Stimulated activated CD4-positive, alpha-beta T cell treated with anti-CD3 and anti-CD28 coated beads, Interleukin-2, amount 100 ng/mL, for 4 hours (primary cell): ENCODE measurements around the gene RUFY1.
A peak's percentile ranks its signal among the peaks of the same experiment; 100 is the strongest.
"Not testable (repeated sequence)": the region's sequence is repeated elsewhere in the genome, so short reads cannot be mapped to it uniquely, and the experiment has no call there.

Experiments
- DNase-seq: peaks from one replicate; pipeline ENCODE4 v3.0.0-alpha.2; 2020; ENCODE audit warnings: low read depth

RUFY1 gene

GRCh38 chr5:179623906-179624741 lies 73.8 kb downstream of the RUFY1 start:
- DNase-seq = peak; percentile 13

- DNase-seq = no peak
Measured at GRCh38 chr5:179624841-179625271, 74.5 kb downstream of the RUFY1 start.

DNA sequence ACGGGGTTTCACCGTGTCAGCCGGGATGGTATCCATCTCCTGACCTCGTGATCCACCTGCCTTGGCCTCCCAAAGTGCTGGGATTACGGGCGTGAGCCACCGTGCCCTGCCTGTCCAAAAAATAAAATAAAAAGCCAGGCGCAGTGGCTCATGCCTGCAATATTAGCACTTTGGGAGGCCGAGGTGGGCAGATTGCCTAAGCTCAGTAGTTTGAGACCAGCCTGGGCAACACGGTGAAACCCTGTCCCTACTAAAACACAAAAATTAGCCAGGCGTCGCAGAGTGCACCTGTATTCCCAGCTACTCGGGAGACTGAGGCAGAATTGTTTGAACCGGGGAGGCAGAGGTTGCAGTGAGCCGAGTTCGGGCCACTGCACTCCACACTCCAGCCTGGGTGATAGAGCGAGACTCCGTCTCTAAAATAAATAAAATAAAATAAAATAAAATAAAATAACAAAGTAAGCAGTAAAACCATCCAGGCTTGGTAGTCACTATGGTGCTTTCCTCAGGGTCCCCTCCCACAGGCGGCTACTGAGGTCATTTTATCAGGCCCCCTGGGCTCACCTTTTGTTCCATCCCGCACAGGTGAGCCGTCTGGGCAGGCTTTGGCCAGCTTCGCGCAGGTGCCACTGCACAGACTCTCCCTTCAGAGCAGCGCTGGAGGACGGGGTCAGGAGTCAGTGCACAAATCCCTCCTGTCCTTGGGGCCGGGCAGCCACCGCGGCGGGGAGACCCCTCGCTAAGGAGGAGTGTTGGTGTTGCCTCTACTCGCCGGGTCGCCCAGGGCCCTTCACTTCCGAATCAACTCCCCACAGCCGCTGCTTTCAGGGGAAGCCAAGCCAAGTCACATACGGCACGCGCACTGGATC lies 83.4 kb downstream of the RUFY1 start:
- not testable (repeated sequence) for DNase-seq

DNA sequence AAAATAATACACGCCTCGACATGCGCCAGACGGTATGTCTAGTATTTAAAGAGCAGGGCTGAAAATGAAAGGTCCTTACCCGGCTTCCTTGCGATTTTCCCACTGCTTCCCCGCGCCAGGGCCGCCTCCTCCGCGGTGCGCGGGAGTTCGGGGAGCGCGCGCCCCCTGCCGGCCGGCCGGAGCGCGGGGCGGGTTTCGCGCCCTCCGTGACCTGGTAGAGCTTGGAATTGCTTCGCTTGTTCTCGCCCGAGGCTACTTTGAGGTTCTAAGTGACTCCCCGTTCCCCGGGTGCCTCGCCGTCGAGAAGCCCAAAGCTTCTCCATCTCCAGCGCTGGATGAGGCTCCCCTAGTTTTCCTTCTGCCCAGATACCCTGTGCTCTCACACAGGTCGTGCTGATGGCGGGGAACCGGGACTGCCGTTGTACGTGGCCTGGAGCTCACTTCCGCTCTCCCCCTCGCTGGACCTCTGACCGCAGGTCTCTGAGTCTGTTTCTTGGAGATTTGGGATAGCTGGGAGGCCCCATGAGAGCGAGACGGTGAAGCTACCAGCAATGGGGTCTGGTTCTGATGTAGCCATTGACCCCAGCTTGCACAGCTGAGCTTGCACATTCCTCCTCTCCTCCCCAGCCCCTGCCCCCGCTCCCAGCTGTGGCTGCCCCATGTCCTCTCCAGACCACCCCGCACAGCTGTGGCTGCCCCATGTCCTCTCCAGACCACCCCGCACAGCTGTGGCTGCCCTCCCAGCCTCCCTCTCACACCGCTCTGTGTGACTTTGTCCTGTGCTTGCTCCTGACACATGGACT lies 84.2 kb downstream of the RUFY1 start:
- DNase-seq = not testable (repeated sequence)

DNA sequence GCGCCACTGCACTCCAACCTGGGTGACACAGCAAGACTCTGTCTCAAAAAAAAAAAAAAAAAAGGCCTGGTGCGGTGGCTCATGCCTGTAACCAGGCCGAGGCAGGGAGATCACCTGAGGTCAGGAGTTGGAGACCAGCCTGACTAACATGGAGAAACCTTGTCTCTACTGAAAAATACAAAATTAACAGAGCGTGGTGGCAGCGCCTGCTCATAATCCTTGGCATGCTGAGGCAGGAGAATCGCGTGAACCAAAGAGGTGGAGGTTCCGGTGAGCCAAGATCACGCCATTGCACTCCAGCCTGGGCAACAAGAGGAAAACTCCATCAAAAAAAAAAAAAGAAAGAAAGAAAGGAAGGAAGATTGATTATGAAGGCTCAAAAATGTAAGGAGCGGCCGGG lies 88.9 kb downstream of the RUFY1 start:
- not testable (repeated sequence) for DNase-seq

DNA sequence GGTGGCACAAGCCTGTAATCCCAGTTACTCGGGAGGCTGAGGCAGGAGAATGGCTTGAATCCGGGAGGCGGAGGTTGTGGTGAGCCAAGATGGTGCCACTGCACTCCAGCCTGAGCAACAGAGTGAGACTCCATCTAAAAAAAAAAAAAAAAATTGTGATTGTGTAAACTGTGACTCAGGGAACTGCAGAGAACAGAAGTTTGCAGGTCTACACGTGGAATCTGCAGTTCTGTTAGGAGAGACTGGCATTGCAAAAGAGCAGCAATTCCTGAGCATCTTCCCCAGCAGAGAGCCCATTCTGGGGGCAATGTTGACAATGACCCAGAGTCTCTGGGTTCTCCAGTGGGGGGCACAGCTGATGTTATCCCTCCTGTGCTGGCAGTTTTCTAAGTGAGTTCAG lies 91.4 kb downstream of the RUFY1 start:
- DNase-seq = not testable (repeated sequence)

DNA sequence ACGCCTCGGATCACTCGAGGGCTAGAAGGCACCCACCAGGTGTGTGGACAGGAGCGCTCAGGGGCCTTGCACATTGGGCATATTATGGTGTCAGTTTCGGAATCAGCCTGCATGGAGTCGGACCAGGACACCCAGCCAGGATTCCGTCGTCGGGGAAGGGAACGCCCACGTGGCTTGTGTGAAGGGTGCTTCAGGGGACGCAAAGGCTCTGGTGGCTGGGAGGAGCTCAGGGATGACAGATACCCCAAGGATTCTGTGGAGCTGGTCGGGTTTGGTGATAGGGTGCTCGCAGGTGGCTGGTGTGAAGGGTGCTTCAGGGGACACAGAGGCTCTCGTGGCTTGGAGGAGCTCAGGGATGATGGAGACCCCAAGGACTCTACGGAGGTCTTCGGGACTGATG lies 92.3 kb downstream of the RUFY1 start:
- DNase-seq = not testable (repeated sequence)

DNA sequence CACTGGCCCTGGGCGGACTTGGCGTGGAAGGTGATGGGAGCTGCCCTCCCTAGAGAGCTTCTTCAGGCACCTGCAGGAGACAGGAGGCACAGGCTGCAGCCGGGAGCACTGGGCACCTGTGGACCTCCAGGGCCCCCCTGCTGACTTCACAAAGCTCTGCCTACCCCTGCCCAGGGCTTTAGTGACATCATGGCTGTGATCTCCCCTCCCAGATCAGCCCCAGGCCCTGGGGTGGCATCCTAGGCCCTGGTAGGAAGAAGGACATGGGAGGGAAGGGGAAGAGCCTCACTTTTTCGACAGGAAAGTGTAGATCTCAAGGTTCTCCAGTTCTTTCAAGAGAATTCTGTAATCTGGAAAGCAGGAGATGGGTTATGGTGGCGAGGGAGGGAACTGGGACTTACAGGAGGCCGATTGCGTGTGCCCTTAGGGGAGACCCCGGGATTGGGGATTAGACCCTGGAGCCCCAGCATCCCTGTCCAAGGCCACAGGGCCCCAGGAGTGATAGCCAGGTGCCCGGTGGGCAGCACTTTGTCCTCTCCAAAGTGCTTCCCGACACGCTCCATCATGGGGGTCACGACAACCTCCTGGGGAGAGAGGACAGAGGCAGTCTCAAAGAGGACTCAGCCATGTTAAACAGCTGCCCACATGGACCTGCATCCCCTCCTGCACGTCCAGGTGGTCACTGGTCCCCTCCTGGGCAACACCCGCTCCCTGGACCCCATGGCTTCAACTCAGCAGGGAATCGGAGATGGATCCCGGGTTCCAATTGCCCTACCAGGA lies 93.0 kb downstream of the RUFY1 start:
- not testable (repeated sequence) for DNase-seq

DNA sequence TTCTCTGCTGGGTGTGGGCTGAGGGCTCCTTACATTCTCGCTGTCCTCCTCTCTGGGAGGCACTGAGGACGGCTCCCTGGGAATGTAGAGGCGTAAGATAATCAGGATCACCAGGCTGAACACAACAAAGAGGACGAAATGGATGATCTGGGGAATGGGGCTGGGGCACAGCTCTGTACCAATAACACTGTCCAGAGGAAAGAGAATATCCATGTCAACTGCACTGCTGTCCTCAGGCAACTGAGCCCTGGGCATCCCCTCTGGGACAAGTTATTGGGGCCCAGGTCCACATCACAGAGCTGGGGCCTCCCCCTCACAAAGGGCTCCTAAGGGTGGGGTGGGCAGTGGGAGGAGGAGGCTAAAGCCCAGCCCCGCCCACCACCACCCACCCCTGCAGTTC lies 94.4 kb downstream of the RUFY1 start:
- not testable (repeated sequence) for DNase-seq

- no peak for DNase-seq
Measured at GRCh38 chr5:179648410-179648809, 98.1 kb downstream of the RUFY1 start.

GRCh38 chr5:179649166-179649703 lies 98.9 kb downstream of the RUFY1 start:
- DNase-seq = not testable (repeated sequence)

DNA sequence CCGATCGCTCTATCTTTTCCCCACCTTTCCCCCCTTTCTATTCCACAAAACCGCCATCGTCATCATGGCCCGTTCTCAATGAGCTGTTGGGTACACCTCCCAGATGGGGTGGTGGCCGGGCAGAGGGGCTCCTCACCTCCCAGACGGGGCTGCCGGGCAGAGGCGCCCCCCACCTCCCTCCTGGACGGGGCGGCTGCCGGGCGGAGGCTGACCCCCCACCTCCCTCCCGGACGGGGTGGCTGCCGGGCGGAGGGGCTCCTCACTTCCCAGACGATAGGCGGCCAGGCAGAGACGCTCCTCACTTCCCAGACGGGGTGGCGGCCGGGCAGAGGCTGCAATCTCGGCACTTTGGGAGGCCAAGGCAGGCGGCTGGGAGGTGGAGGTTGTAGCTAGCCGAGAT lies 99.9 kb downstream of the RUFY1 start:
- not testable (repeated sequence) for DNase-seq

DNA sequence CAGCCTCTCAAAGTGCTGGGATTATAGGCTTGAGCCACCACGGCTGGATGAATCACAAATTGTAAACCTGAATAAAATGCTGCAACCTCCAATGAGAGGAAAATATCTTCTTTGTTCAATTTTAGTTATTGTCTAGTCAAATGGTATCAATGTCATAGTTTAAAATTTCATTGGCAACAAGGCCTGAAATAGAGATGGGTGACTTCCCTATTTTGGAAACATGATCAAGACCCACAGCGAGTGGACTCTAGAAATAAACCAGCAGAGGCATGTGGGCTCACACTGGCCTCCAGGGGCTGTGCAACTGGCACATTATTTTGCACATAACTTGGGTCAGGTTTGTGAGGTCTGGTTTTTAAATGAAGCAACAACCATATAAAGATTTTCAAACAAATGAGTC lies 102.8 kb downstream of the RUFY1 start:
- DNase-seq = not testable (repeated sequence)

- not testable (repeated sequence) for DNase-seq
Measured at GRCh38 chr5:179657302-179658178, 107.2 kb downstream of the RUFY1 start.

DNA sequence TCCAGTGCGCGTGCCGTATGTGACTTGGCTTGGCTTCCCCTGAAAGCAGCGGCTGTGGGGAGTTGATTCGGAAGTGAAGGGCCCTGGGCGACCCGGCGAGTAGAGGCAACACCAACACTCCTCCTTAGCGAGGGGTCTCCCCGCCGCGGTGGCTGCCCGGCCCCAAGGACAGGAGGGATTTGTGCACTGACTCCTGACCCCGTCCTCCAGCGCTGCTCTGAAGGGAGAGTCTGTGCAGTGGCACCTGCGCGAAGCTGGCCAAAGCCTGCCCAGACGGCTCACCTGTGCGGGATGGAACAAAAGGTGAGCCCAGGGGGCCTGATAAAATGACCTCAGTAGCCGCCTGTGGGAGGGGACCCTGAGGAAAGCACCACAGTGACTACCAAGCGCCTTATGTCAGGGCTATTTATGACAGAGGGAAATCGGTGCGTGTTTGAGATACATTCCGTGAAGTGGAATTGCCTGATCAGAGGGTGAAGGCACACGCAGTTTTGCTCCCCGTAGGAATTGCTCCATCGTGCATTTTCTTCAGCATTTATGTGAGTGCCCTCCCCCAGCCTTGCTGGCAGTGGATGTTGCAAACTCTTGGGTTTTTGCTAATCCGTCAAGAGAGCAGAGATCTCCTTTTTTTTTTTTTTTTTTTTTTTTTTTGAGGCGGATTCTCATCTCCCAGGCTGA lies 108.0 kb downstream of the RUFY1 start:
- DNase-seq = not testable (repeated sequence)
